ENCODE data around the gene EFNA2.

Gene EFNA2

DNA sequence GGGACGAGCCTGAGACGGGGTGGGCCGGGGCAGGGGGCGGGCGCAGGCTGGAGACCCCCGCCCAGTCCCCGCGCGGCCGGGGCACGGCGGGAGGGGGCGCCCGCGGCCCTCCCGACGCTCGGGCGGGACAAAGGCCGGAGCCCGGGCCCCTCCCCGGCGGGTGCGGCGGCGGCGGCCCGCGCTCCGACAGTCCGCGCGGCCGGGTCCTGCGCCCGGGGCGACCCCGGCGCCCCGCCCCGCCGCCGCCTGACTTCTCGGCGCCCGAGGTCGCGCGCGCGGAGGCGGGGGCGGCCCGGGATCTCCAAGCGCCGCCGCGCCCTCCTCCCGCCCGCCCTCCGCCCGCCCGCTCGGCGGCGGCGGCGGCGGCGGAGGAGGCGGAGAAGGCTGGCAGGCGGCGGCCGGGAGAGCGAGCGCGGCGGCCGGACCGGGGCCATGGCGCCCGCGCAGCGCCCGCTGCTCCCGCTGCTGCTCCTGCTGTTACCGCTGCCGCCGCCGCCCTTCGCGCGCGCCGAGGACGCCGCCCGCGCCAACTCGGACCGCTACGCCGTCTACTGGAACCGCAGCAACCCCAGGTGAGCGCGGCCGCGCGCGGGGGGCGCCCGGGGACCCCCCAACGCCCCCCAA lies at the start of gene EFNA2:
TSS of gene EFNA2 (plus strand) at position 137 of the 624 bp plus-strand sequence. CDS start at position 433, 296 bp downstream.
- no peak for DNase-seq

- peak in 22 of 58 donors; percentile 17 to 66 (median 42) for DNase-seq
These were observed 49.1 kb upstream of the EFNA2 start for GRCh38 chr19:1236576-1236975.

DNA sequence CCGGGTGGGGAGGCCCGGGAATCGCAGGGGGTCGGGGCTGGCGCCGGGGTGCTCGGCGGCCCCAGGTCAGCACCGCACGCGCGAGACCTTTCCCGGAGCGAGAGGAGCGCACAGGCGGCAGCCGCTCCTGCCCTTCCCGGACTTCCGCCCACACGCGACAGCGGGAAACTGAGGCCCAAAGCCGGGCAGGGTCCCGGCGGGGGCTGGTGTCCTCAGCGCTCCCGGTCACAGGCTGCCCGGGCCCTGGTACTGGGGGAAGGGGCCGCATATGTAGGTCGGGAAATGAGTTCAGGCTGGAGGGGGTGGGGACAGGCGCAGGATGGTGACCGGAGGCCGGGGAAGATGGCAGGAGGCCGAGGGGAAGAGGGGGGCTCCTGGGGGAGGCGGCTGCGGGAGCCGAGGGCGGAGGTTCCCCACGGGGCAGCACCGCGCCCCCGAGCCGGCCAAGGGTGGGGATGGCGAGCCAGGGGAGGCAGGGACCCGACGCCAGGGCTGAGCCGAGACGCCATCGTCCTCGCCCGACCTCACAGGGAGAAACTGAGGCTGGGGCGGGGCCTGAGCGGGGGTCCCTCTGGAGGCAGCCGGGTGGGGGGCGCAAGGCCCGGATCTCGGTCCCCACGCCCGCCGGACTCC lies 48.5 kb upstream of the EFNA2 start:
- peak in 27 of 58 donors; percentile 14 to 53 (median 32) for DNase-seq

DNA sequence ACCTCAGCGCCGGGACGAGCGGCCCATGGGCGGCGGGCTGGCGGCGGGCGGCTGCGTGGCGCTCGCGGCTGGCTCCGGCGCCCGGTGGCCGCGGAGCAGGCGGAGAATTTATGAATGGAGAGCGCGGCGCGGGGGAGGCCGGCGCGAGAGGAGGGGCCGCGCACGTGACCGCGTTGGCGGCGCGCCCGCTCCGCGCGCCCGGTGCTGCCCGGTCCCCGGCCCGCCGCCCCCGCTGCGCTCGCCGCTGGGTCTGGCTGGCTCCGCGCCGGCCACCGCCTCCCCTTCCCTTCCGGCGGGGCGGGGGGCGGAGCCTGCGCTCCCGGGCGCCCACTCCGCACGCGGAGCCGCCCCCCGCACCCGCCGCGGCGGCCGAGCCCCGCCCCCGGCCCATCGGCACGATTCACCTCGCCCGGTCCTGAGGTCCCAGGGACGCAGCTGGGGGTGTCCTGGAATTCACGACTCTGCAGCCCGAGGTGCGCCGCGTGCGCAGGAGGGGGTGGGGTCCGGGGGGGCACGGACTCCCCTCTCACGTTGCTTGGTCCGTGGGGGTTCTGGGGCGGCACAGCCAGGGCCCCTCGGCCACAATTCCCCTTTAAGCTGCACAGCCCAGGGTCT lies 47.8 kb upstream of the EFNA2 start, which contains the start of gene CBARP:
TSS of gene CBARP (minus strand) at position 252 of the 615 bp plus-strand sequence. CDS start 1,905 bp downstream, outside the sequence.
- peak in 40 of 58 donors; percentile 15 to 76 (median 44) for DNase-seq

- peak in 10 of 58 donors; percentile 22 to 56 (median 34) for DNase-seq
These were observed 47.0 kb upstream of the EFNA2 start for GRCh38 chr19:1238369-1239303.

- DNase-seq, result peak in 1 of 58 donors; percentile 46
These were observed 46.3 kb upstream of the EFNA2 start for GRCh38 chr19:1239420-1239795.

GRCh38 chr19:1239796-1240737 lies 45.6 kb upstream of the EFNA2 start:
- DNase-seq, result peak; percentile 11 to 93 (median 83)

DNA sequence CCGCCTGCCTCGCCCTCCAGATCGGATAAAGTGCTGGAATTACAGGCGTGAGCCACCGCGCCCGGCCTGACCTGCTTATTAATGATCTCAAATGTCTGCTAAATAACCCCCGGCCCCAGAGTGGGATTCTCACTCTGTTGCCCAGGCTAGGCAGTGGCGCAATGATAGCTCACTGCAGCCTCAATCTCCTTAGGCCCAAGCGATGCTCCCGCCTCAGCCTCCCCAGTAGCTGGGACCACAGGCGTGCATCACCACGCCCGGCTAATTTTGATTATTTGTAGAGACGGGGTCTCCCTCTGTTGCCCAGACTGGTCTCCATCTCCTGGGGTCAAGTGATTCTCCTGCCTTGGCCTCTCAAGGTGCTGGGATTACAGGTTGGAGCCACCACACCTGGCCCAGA lies 44.7 kb upstream of the EFNA2 start:
- DNase-seq, result no peak

GRCh38 chr19:1241417-1242095 lies 44.1 kb upstream of the EFNA2 start, which contains the start of gene ATP5F1D:
Gene ATP5F1D (plus strand): TSS chr19:1241751. CDS start chr19:1241851, 100 bp downstream.
- peak; percentile 37 to 94 (median 89) for DNase-seq

GRCh38 chr19:1243768-1244692 lies 41.6 kb upstream of the EFNA2 start:
- DNase-seq, result peak in 57 of 58 donors; percentile 34 to 92 (median 78)

DNA sequence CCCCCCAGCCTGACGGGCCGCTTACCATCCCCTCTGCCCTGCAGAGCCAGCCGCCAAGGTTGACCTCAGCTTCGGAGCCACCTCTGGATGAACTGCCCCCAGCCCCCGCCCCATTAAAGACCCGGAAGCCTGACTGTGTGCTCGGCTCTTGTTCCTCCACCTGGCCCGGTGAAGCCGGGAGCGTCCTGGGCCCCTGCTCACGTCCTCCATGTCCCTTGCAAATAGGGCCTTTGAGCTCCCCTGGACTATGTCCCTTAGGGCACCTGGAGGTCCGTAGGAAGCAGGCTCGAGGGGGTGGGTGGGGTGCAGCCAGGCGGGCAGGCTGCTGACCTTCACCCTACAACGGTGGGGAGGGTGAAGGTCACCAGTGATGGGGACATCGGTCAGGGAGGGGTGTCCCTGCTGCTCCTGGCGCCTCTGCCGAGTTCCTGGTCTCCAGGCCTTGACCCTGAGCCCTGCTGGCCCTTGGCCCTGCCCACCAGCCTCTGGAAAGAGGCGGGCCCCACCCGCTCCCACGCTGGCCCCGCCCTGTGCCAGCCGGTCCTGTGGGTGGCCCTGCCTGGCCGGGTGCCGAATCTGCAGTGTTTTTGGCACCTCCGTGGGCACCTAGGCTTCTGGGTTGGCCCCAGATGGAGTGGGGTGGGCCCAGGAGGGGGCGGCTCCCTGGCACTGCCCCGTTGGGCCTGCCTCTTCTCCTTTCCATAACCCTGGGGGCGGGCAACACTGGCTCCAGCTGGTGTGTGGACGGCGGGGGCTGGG lies 40.8 kb upstream of the EFNA2 start:
- peak in 24 of 58 donors; percentile 15 to 64 (median 38) for DNase-seq

DNA sequence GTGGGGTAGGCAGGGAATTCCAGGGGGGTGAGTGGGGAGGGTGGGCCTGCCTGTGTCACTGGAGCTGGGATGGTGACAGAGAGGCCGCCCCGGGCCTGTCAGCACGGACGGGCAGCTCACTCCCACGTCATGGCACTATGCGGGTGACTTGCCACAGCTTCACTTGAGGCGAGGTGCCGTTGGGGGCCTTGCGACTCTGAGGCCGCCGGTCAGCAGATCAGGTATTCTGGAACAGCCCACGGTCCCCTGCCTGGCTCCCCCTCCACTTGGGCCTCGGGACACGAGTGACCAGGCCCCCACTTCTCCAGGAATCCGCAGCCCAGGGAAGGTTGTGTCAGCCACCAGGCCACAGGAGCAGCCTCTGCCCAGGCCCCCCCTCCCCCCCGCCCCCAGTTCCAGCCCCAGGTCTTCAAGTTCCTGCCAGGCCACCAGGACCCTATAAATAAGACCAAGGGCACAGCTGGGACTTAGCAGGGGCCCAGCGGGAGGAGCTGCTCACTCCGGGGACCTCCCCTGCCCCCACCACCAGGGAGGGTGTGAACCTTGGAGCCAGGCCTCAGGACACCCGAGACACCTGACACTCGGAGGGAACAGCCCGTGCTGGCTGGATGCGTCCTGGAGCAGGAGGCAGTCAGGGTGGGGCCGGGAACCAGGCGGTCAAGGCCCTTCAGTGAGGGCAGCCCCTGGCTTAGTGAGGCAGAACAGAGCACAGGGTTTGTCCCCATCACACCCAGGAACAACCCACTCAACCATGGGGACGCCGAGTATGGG lies 40.0 kb upstream of the EFNA2 start:
- no peak for DNase-seq

GRCh38 chr19:1246265-1247087 lies 39.2 kb upstream of the EFNA2 start:
- peak in 2 of 58 donors; percentile 11 to 25 for DNase-seq

DNA sequence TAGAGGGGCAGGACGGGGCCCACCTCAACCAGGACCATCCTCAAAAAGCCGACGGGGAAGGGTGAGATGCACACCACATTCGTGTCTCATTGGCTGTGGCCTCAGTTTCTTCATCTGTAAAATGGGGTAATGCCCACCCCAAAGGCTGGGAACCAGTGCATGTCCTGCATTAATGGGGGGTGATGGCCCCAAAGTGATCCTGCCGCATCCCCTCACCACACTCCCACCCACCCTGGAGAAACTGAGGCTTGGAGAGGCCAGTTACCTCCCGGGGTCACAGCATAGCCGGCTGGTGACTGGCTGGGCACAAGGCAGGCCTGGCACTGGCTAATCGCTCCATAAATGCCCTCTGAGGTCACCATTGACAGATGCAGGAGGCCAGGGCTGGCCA lies 37.9 kb upstream of the EFNA2 start:
- DNase-seq, result no peak

DNA sequence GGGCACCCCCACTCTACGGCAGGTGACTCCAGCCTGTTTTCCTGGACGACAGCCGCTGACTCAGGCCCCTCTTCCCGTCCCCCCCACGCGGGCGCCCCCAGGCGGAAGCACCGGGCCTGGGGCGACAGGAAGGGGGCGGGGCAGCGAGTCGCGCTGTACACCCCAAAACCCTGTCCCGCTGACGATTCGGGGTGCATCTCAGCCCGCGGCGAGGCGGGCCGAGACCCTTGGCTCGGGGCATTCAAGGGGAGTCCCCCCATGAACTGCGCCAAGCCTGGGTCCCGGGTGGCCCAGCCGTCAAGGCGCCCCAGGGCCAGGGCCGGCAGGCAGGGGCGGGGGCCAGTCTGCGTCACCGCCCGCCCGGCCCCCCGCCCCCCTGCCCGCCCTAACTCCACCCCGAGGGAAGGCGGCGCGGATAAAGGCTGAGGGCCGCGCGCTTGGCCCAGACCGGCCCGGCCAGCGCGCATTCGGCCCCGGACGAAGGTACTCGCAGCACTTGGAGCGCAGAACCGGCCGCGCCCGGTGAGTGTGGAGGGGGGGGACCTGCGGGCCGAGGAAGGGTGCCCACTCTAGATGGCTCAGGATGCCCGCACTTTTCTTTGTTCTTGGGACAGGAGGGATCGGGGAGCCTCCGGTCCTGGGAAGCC lies 37.4 kb upstream of the EFNA2 start, which contains the start of gene MIDN:
TSS of gene MIDN (plus strand) at position 445 of the 647 bp plus-strand sequence. CDS start 1,714 bp downstream, outside the sequence.
- peak in 47 of 58 donors; percentile 31 to 89 (median 69) for DNase-seq
